Thymus (tissue), 11 donors: ENCODE data around the gene CASTOR1. TPM values are rescaled to one million over a fixed set of nuclear protein-coding genes. Genes with fewer than 3 reads are reported as not detected.

Source experiments
- DNase-seq, 9 donors: peaks; one replicate each; pipeline ENCODE4 v3.0.0-alpha.2; 2013; ENCODE audit warnings: low spot score in 9 of 9, low read depth in 6 of 9, missing footprints in 1 of 9
- H3K27ac ChIP-seq, 2 donors: one replicate each; pipeline ENCODE4 v1.5.1; 2013; ENCODE audit warnings: control low read depth in 1 of 2, low read depth in 1 of 2, low read length in 1 of 2, mild to moderate bottlenecking in 1 of 2, moderate library complexity in 1 of 2
- H3K27me3 ChIP-seq, 2 donors: one replicate each; pipeline ENCODE4 v1.5.1; 2013; ENCODE audit warnings: low read length in 1 of 2; ENCODE audit not compliant: control insufficient read depth in 2 of 2, insufficient read depth in 1 of 2
- H3K36me3 ChIP-seq, 2 donors: one replicate each; pipeline ENCODE4 v1.5.1; 2013; ENCODE audit warnings: low read length in 1 of 2, mild to moderate bottlenecking in 1 of 2, moderate library complexity in 1 of 2; ENCODE audit not compliant: control insufficient read depth in 2 of 2, insufficient read depth in 2 of 2
- H3K4me1 ChIP-seq, 2 donors: one replicate each; pipeline ENCODE4 v1.5.1; 2013; ENCODE audit warnings: low read length in 2 of 2; ENCODE audit not compliant: control insufficient read depth in 2 of 2, insufficient read depth in 2 of 2
- H3K4me3 ChIP-seq, 2 donors: one replicate each; pipeline ENCODE4 v1.5.1; 2013; ENCODE audit warnings: low read length in 2 of 2, control low read depth in 1 of 2, mild to moderate bottlenecking in 1 of 2
- H3K9me3 ChIP-seq, 2 donors: one replicate each; pipeline ENCODE4 v1.5.1; 2013; ENCODE audit warnings: low read length in 1 of 2, mild to moderate bottlenecking in 1 of 2; ENCODE audit not compliant: control insufficient read depth in 2 of 2, insufficient read depth in 1 of 2
- WGBS: extraction: QIAGEN DNeasy Blood & Tissue Kit; methylation state at CpG from one replicate; pipeline ENCODE4 v1.1.7; 2013; 5-methylcytosine and 5-hydroxymethylcytosine counted together
- polyA plus RNA-seq: library from polyadenylated mRNA; stranded (reverse); fragments of 200-250 nt; gene quantifications from one replicate; pipeline ENCODE4 v1.2.3, GENCODE V29; 2013
- total RNA-seq: library from RNA; stranded (reverse); fragments of 120-200 nt; gene quantifications from one replicate; pipeline ENCODE4 v1.2.4, GENCODE V29; 2013
- donor health status: healthy.

The CASTOR1 gene
- total and polyA plus RNA-seq, 2 donors, result 12.8 to 19.6 TPM

GRCh38 chr22:30324014-30324730 lies 34.9 kb upstream of the CASTOR1 start:
- no peaks in the 10 kb centered on the region for H3K9me3 ChIP-seq
- H3K36me3 ChIP-seq, result peaks cover 20 to 41% of the 10 kb centered on the region in 2 donors
- DNase-seq, result peak in 3 of 9 donors; percentile 56 to 80 (median 56)
- H3K27ac ChIP-seq, result peak overlapping the region; percentile 44 to 46
- H3K4me3 ChIP-seq, result peak overlapping the region; percentile 73 to 89
- WGBS, result 28% methylated on average over 8 of the region's 8 CpGs
- H3K27me3 ChIP-seq, result no peaks in the 10 kb centered on the region
- peaks cover 33 to 68% of the 10 kb centered on the region in 2 donors for H3K4me1 ChIP-seq

GRCh38 chr22:30323246-30323645 lies 33.9 kb upstream of the CASTOR1 start:
- Histone ChIP-seq H3K9me3 (no peaks in the 10 kb centered on the region), H3K27ac (no peak overlapping the region), H3K27me3 (no peaks in the 10 kb centered on the region), H3K4me3 (no peak overlapping the region), H3K4me1 (peaks cover 33 to 76% of the 10 kb centered on the region in 2 donors), H3K36me3 (peaks cover 25 to 40% of the 10 kb centered on the region in 2 donors)
- WGBS, result 95% methylated on average over 3 of the region's 3 CpGs
- DNase-seq, result no peak

- peaks cover 28 to 50% of the 10 kb centered on the region in 2 donors for H3K36me3 ChIP-seq
- H3K27me3 ChIP-seq, result no peaks in the 10 kb centered on the region
- 99% methylated on average over 2 of the region's 2 CpGs for WGBS
- H3K27ac ChIP-seq, result no peak overlapping the region
- no peak overlapping the region for H3K4me3 ChIP-seq
- no peak for DNase-seq
- peaks cover 31 to 78% of the 10 kb centered on the region in 2 donors for H3K4me1 ChIP-seq
- no peaks in the 10 kb centered on the region for H3K9me3 ChIP-seq
Measured at GRCh38 chr22:30321461-30321860, 32.2 kb upstream of the CASTOR1 start.

GRCh38 chr22:30320021-30320556 lies 30.8 kb upstream of the CASTOR1 start:
- 98% methylated on average over 3 of the region's 3 CpGs for WGBS
- no peaks in the 10 kb centered on the region for H3K27me3 ChIP-seq
- peaks cover 26 to 80% of the 10 kb centered on the region in 2 donors for H3K4me1 ChIP-seq
- H3K27ac ChIP-seq, result no peak overlapping the region
- H3K9me3 ChIP-seq, result no peaks in the 10 kb centered on the region
- DNase-seq, result no peak
- peaks cover 33 to 49% of the 10 kb centered on the region in 2 donors for H3K36me3 ChIP-seq
- no peak overlapping the region for H3K4me3 ChIP-seq

GRCh38 chr22:30318799-30319419 lies 29.6 kb upstream of the CASTOR1 start:
- WGBS, result 90% methylated on average over 7 of the region's 7 CpGs
- Histone ChIP-seq H3K4me3 (no peak overlapping the region), H3K27ac (no peak overlapping the region), H3K36me3 (peaks cover 36 to 51% of the 10 kb centered on the region in 2 donors), H3K9me3 (no peaks in the 10 kb centered on the region), H3K4me1 (peaks cover 19 to 80% of the 10 kb centered on the region in 2 donors), H3K27me3 (no peaks in the 10 kb centered on the region)
- peak in 1 of 9 donors; percentile 41 for DNase-seq

GRCh38 chr22:30317778-30318177 lies 28.5 kb upstream of the CASTOR1 start:
- no peak overlapping the region for H3K4me3 ChIP-seq
- WGBS, result 98% methylated on average over 1 of the region's 1 CpG
- no peak overlapping the region for H3K27ac ChIP-seq
- DNase-seq, result no peak
- H3K36me3 ChIP-seq, result peaks cover 36 to 44% of the 10 kb centered on the region in 2 donors
- H3K9me3 ChIP-seq, result no peaks in the 10 kb centered on the region
- H3K27me3 ChIP-seq, result no peaks in the 10 kb centered on the region
- H3K4me1 ChIP-seq, result peaks cover 21 to 78% of the 10 kb centered on the region in 2 donors

- no peaks in the 10 kb centered on the region for H3K27me3 ChIP-seq
- no peak overlapping the region for H3K27ac ChIP-seq
- peaks cover 26 to 85% of the 10 kb centered on the region in 2 donors for H3K4me1 ChIP-seq
Measured at GRCh38 chr22:30315962-30316576, 26.8 kb upstream of the CASTOR1 start.

GRCh38 chr22:30314915-30315314 lies 25.6 kb upstream of the CASTOR1 start:
- Histone ChIP-seq H3K27me3 (no peaks in the 10 kb centered on the region), H3K4me3 (no peak overlapping the region), H3K9me3 (peaks cover 0 to 3% of the 10 kb centered on the region in 2 donors), H3K27ac (peak overlapping the region in 1 of 2 donors; percentile 8), H3K36me3 (peaks cover 21 to 37% of the 10 kb centered on the region in 2 donors), H3K4me1 (peaks cover 35 to 90% of the 10 kb centered on the region in 2 donors)
- WGBS, result 48% methylated on average over 8 of the region's 8 CpGs
- DNase-seq, result no peak

More at GRCh38 chr22:30315962-30316576, 26.8 kb upstream of the CASTOR1 start:
- Histone ChIP-seq H3K4me3 (no peak overlapping the region), H3K9me3 (peaks cover 0 to 3% of the 10 kb centered on the region in 2 donors), H3K36me3 (peaks cover 32 to 46% of the 10 kb centered on the region in 2 donors)
- WGBS, result 95% methylated on average over 2 of the region's 2 CpGs
- DNase-seq, result no peak
